ENCODE results near the gene PPM1H.

PPM1H gene

GRCh38 chr12:62754706-62755105 is 180.2 kb downstream of the PPM1H start:
- POLR2A ChIA-PET: no interaction called here
- no peaks in the 10 kb centered on the region for H3K36me3 ChIP-seq (ENCODE audit: control insufficient read depth in 2 of 2, insufficient read depth in 1 of 2, low read length in 2 of 2)
- CTCF ChIA-PET: no interaction called here
- no peak overlapping the region for H3K4me3 ChIP-seq (ENCODE audit: low read depth, low read length)
- H3K27ac ChIP-seq (ENCODE audit: extremely low read depth, low read depth, low read length): no peak overlapping the region
- TF ChIP-seq ZBTB20 (tag by site-specific recombination; IDR thresholded peaks at IDR 0.05) (no peak), ZNF292 (tag by site-specific recombination; IDR thresholded peaks at IDR 0.05; ENCODE audit: borderline replicate concordance, low read depth) (no peak), ZNF18 (tag by site-specific recombination; IDR thresholded peaks at IDR 0.05) (no peak), ZNF10 (tag by site-specific recombination; IDR thresholded peaks at IDR 0.05) (no peak)
- H3K9me3 ChIP-seq (ENCODE audit: control insufficient read depth, insufficient read depth, low read depth, low read length): no peaks in the 10 kb centered on the region
- H3K4me1 ChIP-seq (ENCODE audit: control insufficient read depth, insufficient read depth, low read length): peaks cover 6% of the 10 kb centered on the region

GRCh38 chr12:62751810-62752155 is 183.2 kb downstream of the PPM1H start:
- CTCF ChIA-PET: no interaction called here
- Histone ChIP-seq H3K36me3 (ENCODE audit: control insufficient read depth in 2 of 2, insufficient read depth in 1 of 2, low read length in 2 of 2) (no peaks in the 10 kb centered on the region), H3K27ac (ENCODE audit: extremely low read depth, low read depth, low read length) (no peak overlapping the region)

GRCh38 chr12:62750941-62751809 is 183.8 kb downstream of the PPM1H start:
- Histone ChIP-seq H3K36me3 (ENCODE audit: control insufficient read depth in 2 of 2, insufficient read depth in 1 of 2, low read length in 2 of 2) (no peaks in the 10 kb centered on the region), H3K4me1 (ENCODE audit: control insufficient read depth, insufficient read depth, low read length) (no peaks in the 10 kb centered on the region), H3K27ac (ENCODE audit: extremely low read depth, low read depth, low read length) (no peak overlapping the region), H3K9me3 (ENCODE audit: control insufficient read depth, insufficient read depth, low read depth, low read length) (no peaks in the 10 kb centered on the region), H3K4me3 (ENCODE audit: low read depth, low read length) (no peak overlapping the region)
- TF ChIP-seq INSM2 (tag by site-specific recombination; IDR thresholded peaks at IDR 0.05): no peak
- TF ChIP-seq ZBTB48 (tag by site-specific recombination; IDR thresholded peaks at IDR 0.05): no peak
- no peak for TF ChIP-seq ZNF426 (tag by site-specific recombination; IDR thresholded peaks at IDR 0.05)
- no peak for TF ChIP-seq ZNF488 (tag by site-specific recombination; IDR thresholded peaks at IDR 0.05)
- no peak for TF ChIP-seq HOXC10 (CRISPR knock-in tag; IDR thresholded peaks at IDR 0.05)
- no peak for TF ChIP-seq KLF8 (tag by site-specific recombination; IDR thresholded peaks at IDR 0.05)
- TF ChIP-seq ZNF571 (tag by site-specific recombination; IDR thresholded peaks at IDR 0.05): no peak
- TF ChIP-seq TCF7L2 (IDR thresholded peaks at IDR 0.05; ENCODE audit: borderline replicate concordance, low read depth, low read length): no peak
- CTCF ChIA-PET: no interaction called here
- POLR2A ChIA-PET: no interaction called here

More at GRCh38 chr12:62751810-62752155, 183.2 kb downstream of the PPM1H start:
- TF ChIP-seq ZNF362 (tag by site-specific recombination; IDR thresholded peaks at IDR 0.05) (no peak), ZNF19 (tag by site-specific recombination; IDR thresholded peaks at IDR 0.05; ENCODE audit: low read depth) (no peak), HOXA7 (CRISPR knock-in tag; IDR thresholded peaks at IDR 0.05; ENCODE audit: borderline replicate concordance) (no peak), ZNF239 (tag by site-specific recombination; IDR thresholded peaks at IDR 0.05) (no peak), MEIS1 (CRISPR knock-in tag; IDR thresholded peaks at IDR 0.05; ENCODE audit: borderline replicate concordance) (no peak), INSM2 (tag by site-specific recombination; IDR thresholded peaks at IDR 0.05) (no peak), ZNF692 (tag by site-specific recombination; IDR thresholded peaks at IDR 0.05) (no peak), YY2 (tag by site-specific recombination; IDR thresholded peaks at IDR 0.05) (no peak), ZNF529 (tag by site-specific recombination; IDR thresholded peaks at IDR 0.05; ENCODE audit: insufficient replicate concordance) (no peak)
- POLR2A ChIA-PET: no interaction called here
- no peaks in the 10 kb centered on the region for H3K4me1 ChIP-seq (ENCODE audit: control insufficient read depth, insufficient read depth, low read length)
- no peak overlapping the region for H3K4me3 ChIP-seq (ENCODE audit: low read depth, low read length)
- H3K9me3 ChIP-seq (ENCODE audit: control insufficient read depth, insufficient read depth, low read depth, low read length): no peaks in the 10 kb centered on the region
